Fibroblast of mammary gland (primary cell): Measurements from ENCODE around the gene FEN1.

Experiments used
- DNase-seq: peaks from one replicate; pipeline ENCODE4 v3.0.0-alpha.2; 2010; ENCODE audit warnings: low read depth
- H3K4me3 ChIP-seq: 2 replicates; pipeline ENCODE4 v1.5.1; 2011; ENCODE audit warnings: low read depth, mild to moderate bottlenecking, low read length, moderate library complexity; ENCODE audit not compliant: control insufficient read depth
- TF ChIP-seq, protein P1 (sequence below): conservative IDR thresholded peaks from 2 replicates; pipeline ENCODE4 v1.5.1; 2011; ENCODE audit warnings: low read depth, low read length, inconsistent platforms; ENCODE audit not compliant: control insufficient read depth, insufficient read depth

The FEN1 gene

DNA sequence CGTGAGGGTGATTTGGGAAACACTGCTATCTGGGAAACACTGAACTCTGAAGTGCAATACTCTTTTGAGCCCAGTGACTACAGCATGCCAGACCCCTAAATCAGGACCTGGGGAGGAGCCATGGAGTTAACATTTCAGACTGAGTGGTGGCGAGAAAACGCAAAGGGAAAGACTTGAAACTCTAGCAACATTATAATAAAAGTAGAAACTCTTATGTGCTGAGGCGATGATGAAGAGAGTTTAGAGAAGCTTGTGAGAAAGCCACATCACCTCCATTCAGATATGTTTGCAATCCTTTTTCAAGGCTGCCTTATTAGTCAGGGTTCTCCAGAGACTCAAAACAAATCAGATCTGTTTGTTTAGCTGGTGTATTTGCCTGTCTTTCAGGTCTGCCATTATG, 1.9 kb downstream of the FEN1 start:
- TF ChIP-seq, protein P1, sequence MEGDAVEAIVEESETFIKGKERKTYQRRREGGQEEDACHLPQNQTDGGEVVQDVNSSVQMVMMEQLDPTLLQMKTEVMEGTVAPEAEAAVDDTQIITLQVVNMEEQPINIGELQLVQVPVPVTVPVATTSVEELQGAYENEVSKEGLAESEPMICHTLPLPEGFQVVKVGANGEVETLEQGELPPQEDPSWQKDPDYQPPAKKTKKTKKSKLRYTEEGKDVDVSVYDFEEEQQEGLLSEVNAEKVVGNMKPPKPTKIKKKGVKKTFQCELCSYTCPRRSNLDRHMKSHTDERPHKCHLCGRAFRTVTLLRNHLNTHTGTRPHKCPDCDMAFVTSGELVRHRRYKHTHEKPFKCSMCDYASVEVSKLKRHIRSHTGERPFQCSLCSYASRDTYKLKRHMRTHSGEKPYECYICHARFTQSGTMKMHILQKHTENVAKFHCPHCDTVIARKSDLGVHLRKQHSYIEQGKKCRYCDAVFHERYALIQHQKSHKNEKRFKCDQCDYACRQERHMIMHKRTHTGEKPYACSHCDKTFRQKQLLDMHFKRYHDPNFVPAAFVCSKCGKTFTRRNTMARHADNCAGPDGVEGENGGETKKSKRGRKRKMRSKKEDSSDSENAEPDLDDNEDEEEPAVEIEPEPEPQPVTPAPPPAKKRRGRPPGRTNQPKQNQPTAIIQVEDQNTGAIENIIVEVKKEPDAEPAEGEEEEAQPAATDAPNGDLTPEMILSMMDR: no peak
- H3K4me3 ChIP-seq: no peak overlapping the region

DNA sequence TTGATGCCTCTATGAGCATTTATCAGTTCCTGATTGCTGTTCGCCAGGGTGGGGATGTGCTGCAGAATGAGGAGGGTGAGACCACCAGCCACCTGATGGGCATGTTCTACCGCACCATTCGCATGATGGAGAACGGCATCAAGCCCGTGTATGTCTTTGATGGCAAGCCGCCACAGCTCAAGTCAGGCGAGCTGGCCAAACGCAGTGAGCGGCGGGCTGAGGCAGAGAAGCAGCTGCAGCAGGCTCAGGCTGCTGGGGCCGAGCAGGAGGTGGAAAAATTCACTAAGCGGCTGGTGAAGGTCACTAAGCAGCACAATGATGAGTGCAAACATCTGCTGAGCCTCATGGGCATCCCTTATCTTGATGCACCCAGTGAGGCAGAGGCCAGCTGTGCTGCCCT, 2.7 kb downstream of the FEN1 start:
- H3K4me3 ChIP-seq: no peak overlapping the region
- TF ChIP-seq, protein P1: no peak
- DNase-seq: no peak

More for the DNA sequence above, 1.9 kb downstream of the FEN1 start:
- peak; percentile 10 for DNase-seq

DNA sequence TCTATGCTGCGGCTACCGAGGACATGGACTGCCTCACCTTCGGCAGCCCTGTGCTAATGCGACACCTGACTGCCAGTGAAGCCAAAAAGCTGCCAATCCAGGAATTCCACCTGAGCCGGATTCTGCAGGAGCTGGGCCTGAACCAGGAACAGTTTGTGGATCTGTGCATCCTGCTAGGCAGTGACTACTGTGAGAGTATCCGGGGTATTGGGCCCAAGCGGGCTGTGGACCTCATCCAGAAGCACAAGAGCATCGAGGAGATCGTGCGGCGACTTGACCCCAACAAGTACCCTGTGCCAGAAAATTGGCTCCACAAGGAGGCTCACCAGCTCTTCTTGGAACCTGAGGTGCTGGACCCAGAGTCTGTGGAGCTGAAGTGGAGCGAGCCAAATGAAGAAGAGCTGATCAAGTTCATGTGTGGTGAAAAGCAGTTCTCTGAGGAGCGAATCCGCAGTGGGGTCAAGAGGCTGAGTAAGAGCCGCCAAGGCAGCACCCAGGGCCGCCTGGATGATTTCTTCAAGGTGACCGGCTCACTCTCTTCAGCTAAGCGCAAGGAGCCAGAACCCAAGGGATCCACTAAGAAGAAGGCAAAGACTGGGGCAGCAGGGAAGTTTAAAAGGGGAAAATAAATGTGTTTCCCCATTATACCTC, 3.3 kb downstream of the FEN1 start:
- TF ChIP-seq, protein P1: no peak
- DNase-seq: no peak
- H3K4me3 ChIP-seq: no peak overlapping the region

- H3K4me3 ChIP-seq: no peak overlapping the region
- TF ChIP-seq, protein P1: peak; percentile 88
- peak; percentile 87 for DNase-seq
Observed at GRCh38 chr11:61797263-61797944, 4.7 kb downstream of the FEN1 start.

- no peak for DNase-seq
- TF ChIP-seq, protein P1: no peak
Observed at GRCh38 chr11:61799665-61800284, 7.1 kb downstream of the FEN1 start.

GRCh38 chr11:61800331-61801281, 7.9 kb downstream of the FEN1 start:
- TF ChIP-seq, protein P1: no peak
- DNase-seq: no peak
- no peak overlapping the region for H3K4me3 ChIP-seq

More at GRCh38 chr11:61799665-61800284, 7.1 kb downstream of the FEN1 start:
- H3K4me3 ChIP-seq: no peak overlapping the region
